ENCODE measurements around the gene METTL15. TPM values are rescaled to one million over a fixed set of nuclear protein-coding genes. Genes with fewer than 3 reads are reported as not detected.
"Not testable (repeated sequence)": the region's sequence is repeated elsewhere in the genome, so short reads cannot be mapped to it uniquely, and the experiment has no call there.

The METTL15 gene
- total and polyA plus RNA-seq, 9 donors, result 4.1 to 14.9 (median 11.2) TPM

GRCh38 chr11:28100665-28101064, 7.5 kb upstream of the METTL15 start:
- H3K36me3 ChIP-seq, result no peaks in the 10 kb centered on the region
- no peaks in the 10 kb centered on the region for H3K4me1 ChIP-seq (ENCODE audit: insufficient read depth)
- no peak overlapping the region for H3K27ac ChIP-seq
- H3K27me3 ChIP-seq, result no peaks in the 10 kb centered on the region
- WGBS, 3 donors, result 80 to 91% (median 80%) methylated on average over 2 of the region's 2 CpGs
- H3K9me3 ChIP-seq, result no peaks in the 10 kb centered on the region
- H3K4me3 ChIP-seq, result no peak overlapping the region
- intact Hi-C loops (cut with DNase I), result no loop called here
- no peak for DNase-seq
- TF ChIP-seq POLR2A (IDR thresholded peaks at IDR 0.05), result no peak
- TF ChIP-seq EP300 (IDR thresholded peaks at IDR 0.05), result no peak
- TF ChIP-seq CTCF (IDR thresholded peaks at IDR 0.05), result no peak

GRCh38 chr11:28102300-28102699, 5.9 kb upstream of the METTL15 start:
- H3K4me1 ChIP-seq (ENCODE audit: insufficient read depth); intact Hi-C loops (cut with DNase I); H3K27me3 ChIP-seq; H3K27ac ChIP-seq; H3K36me3 ChIP-seq; DNase-seq; H3K9me3 ChIP-seq; H3K4me3 ChIP-seq: not testable (repeated sequence)
- WGBS, 3 donors, result 90 to 95% (median 90%) methylated on average over 4 of the region's 4 CpGs

- H3K4me3 ChIP-seq, result no peak overlapping the region
- no peaks in the 10 kb centered on the region for H3K9me3 ChIP-seq
- WGBS, 3 donors, result 84 to 89% (median 86%) methylated on average over 1 of the region's 1 CpG
- intact Hi-C loops (cut with DNase I), result no loop called here
- H3K27ac ChIP-seq, result no peak overlapping the region
- DNase-seq, result no peak
- H3K27me3 ChIP-seq, result no peaks in the 10 kb centered on the region
- H3K36me3 ChIP-seq, result no peaks in the 10 kb centered on the region
- TF ChIP-seq EP300 (IDR thresholded peaks at IDR 0.05) (no peak), CTCF (IDR thresholded peaks at IDR 0.05) (no peak), POLR2A (IDR thresholded peaks at IDR 0.05) (no peak)
- no peaks in the 10 kb centered on the region for H3K4me1 ChIP-seq (ENCODE audit: insufficient read depth)
Observed at GRCh38 chr11:28104425-28104824, 3.8 kb upstream of the METTL15 start.

GRCh38 chr11:28104984-28105383, 3.2 kb upstream of the METTL15 start:
- Histone ChIP-seq H3K27ac (no peak overlapping the region), H3K4me3 (no peak overlapping the region), H3K27me3 (no peaks in the 10 kb centered on the region), H3K36me3 (no peaks in the 10 kb centered on the region), H3K4me1 (ENCODE audit: insufficient read depth) (no peaks in the 10 kb centered on the region), H3K9me3 (no peaks in the 10 kb centered on the region)
- intact Hi-C loops (cut with DNase I), result no loop called here
- TF ChIP-seq CTCF (IDR thresholded peaks at IDR 0.05) (no peak), EP300 (IDR thresholded peaks at IDR 0.05) (no peak), POLR2A (IDR thresholded peaks at IDR 0.05) (no peak)
- DNase-seq, result no peak
- 91 to 94% (median 93%) methylated on average over 2 of the region's 2 CpGs for WGBS, 3 donors

- Histone ChIP-seq H3K4me1 (ENCODE audit: insufficient read depth) (no peaks in the 10 kb centered on the region), H3K4me3 (no peak overlapping the region), H3K36me3 (no peaks in the 10 kb centered on the region), H3K27ac (no peak overlapping the region), H3K27me3 (no peaks in the 10 kb centered on the region), H3K9me3 (no peaks in the 10 kb centered on the region)
- WGBS, 3 donors, result 87 to 89% (median 88%) methylated on average over 5 of the region's 5 CpGs
- TF ChIP-seq POLR2A (IDR thresholded peaks at IDR 0.05) (no peak), CTCF (IDR thresholded peaks at IDR 0.05) (no peak), EP300 (IDR thresholded peaks at IDR 0.05) (no peak)
- intact Hi-C loops (cut with DNase I), result no loop called here
- DNase-seq, result no peak
Observed at GRCh38 chr11:28105869-28106268, 2.3 kb upstream of the METTL15 start.

Data from ovary (tissue), 9 donors.